H1 (cell line): ENCODE measurements around the gene LIPC. TPM values are rescaled to one million over a fixed set of nuclear protein-coding genes. Genes with fewer than 3 reads are reported as not detected.

Experiments
- CTCF ChIA-PET: fragments of 300-600 bp; sonication (Branson Sonifier 250); formaldehyde crosslinking; loops from one replicate; lab custom pipeline; 2021; ENCODE audit not compliant: partially characterized antibody; lab: Charles Lee
- POLR2A ChIA-PET: fragments of 300-600 bp; sonication (Branson Sonifier 250); formaldehyde crosslinking; loops from one replicate; lab custom pipeline; 2021; ENCODE audit warnings: inconsistent platforms; ENCODE audit not compliant: partially characterized antibody; lab: Charles Lee
- DNase-seq, 2 experiments: peaks; one replicate each; pipeline versions ENCODE4 v3.0.0 to v3.0.0-alpha.2; 2010 to 2022; ENCODE audit warnings: low spot score in 2 of 2, low read depth in 1 of 2, mixed read lengths in 1 of 2
- FAIRE-seq: peaks from 2 replicates; lab custom pipeline; 2011; peaks lifted over from hg19 to GRCh38; lab: Jason Lieb, UNC
- H2AFZ ChIP-seq: 2 replicates; pipeline ENCODE4 v1.8.1; 2012; ENCODE audit warnings: low read length, inconsistent platforms
- H2AK5ac ChIP-seq: 2 replicates; pipeline ENCODE4 v1.6.1; 2013; ENCODE audit warnings: low read depth, low read length
- H2BK120ac ChIP-seq: replicated peaks from 2 replicates; pipeline ENCODE3; 2013; ENCODE audit warnings: low read depth, low read length, inconsistent platforms
- H2BK12ac ChIP-seq: 2 replicates; pipeline ENCODE4 v1.6.1; 2013; ENCODE audit warnings: low read depth, low read length
- H2BK15ac ChIP-seq: 2 replicates; pipeline ENCODE4 v1.6.1; 2013; ENCODE audit warnings: low read length
- H2BK20ac ChIP-seq: 2 replicates; pipeline ENCODE4 v1.6.1; 2013; ENCODE audit warnings: low read length
- H2BK5ac ChIP-seq: 2 replicates; pipeline ENCODE4 v1.6.1; 2013; ENCODE audit warnings: low read depth, low read length
- H3K14ac ChIP-seq: 2 replicates; pipeline ENCODE4 v1.6.1; 2013; ENCODE audit warnings: inconsistent platforms; ENCODE audit not compliant: insufficient read length
- H3K18ac ChIP-seq: 2 replicates; pipeline ENCODE4 v1.6.1; 2013; ENCODE audit warnings: low read length; ENCODE audit errors: extremely low read depth
- H3K23ac ChIP-seq: 2 replicates; pipeline ENCODE4 v1.6.1; 2013; ENCODE audit warnings: inconsistent platforms; ENCODE audit not compliant: insufficient read length
- H3K23me2 ChIP-seq: 2 replicates; pipeline ENCODE4 v1.6.1; 2013; ENCODE audit warnings: low read depth, low read length
- H3K27ac ChIP-seq: 2 replicates; pipeline ENCODE4 v1.6.1; 2011; ENCODE audit warnings: low read depth, low read length, inconsistent platforms
- H3K27me3 ChIP-seq, 4 experiments: replicated peaks in 1 of 4; 1 replicate in 1 of 4; 2 replicates in 3 of 4; pipeline versions ENCODE4 v1.6.1 to v1.8.1; 2011 to 2013; ENCODE audit warnings: low read length in 3 of 4, mild to moderate bottlenecking in 3 of 4, inconsistent platforms in 2 of 4, mixed read lengths in 2 of 4, moderate library complexity in 1 of 4; ENCODE audit not compliant: control insufficient read depth in 3 of 4, insufficient read depth in 3 of 4; ENCODE audit errors: extremely low read depth in 1 of 4
- H3K36me3 ChIP-seq, 4 experiments: 2 replicates each; pipeline versions ENCODE4 v1.6.1 to v1.8.1; 2011 to 2013; ENCODE audit warnings: mild to moderate bottlenecking in 4 of 4, low read length in 3 of 4, moderate library complexity in 2 of 4, control low read depth in 1 of 4, inconsistent platforms in 1 of 4; ENCODE audit not compliant: insufficient read depth in 4 of 4, control insufficient read depth in 2 of 4
- H3K4ac ChIP-seq: replicated peaks from 2 replicates; pipeline ENCODE3; 2013; ENCODE audit warnings: low read length, low read depth, mixed read lengths, inconsistent platforms; ENCODE audit not compliant: insufficient read length
- H3K4me1 ChIP-seq, 4 experiments: replicated peaks in 1 of 4; 1 replicate in 1 of 4; 2 replicates in 3 of 4; pipeline versions ENCODE4 v1.6.1 to v1.8.1; 2011 to 2013; ENCODE audit warnings: low read length in 3 of 4, inconsistent platforms in 2 of 4, mixed read lengths in 1 of 4; ENCODE audit not compliant: insufficient read depth in 4 of 4, control insufficient read depth in 3 of 4
- H3K4me2 ChIP-seq, 2 experiments: 2 replicates each; pipeline versions ENCODE4 v1.6.1 to v1.8.1; 2011 to 2013; ENCODE audit warnings: low read depth in 2 of 2, low read length in 2 of 2, control low read depth in 1 of 2, inconsistent platforms in 1 of 2, mild to moderate bottlenecking in 1 of 2; ENCODE audit not compliant: insufficient read depth in 1 of 2
- H3K4me3 ChIP-seq, 4 experiments: fragments of 200-600, 300-600 bp in 1 of 4; sonication (generic), shearing (Covaris generic), sonication (Bioruptor Twin) in 1 of 4; 2 replicates each; pipeline versions ENCODE4 v1.5.1 to v1.8.1; 2011 to 2016; ENCODE audit warnings: low read length in 4 of 4, low read depth in 3 of 4, control low read depth in 2 of 4, inconsistent platforms in 2 of 4, mild to moderate bottlenecking in 2 of 4, mixed read lengths in 1 of 4, moderate library complexity in 1 of 4; ENCODE audit not compliant: insufficient read depth in 2 of 4; ENCODE audit errors: extremely low read depth in 1 of 4
- H3K56ac ChIP-seq: replicated peaks from 2 replicates; pipeline ENCODE3; 2013; ENCODE audit warnings: low read depth, mild to moderate bottlenecking, mixed read lengths, low read length, inconsistent platforms; ENCODE audit not compliant: insufficient read length
- H3K79me1 ChIP-seq: 2 replicates; pipeline ENCODE4 v1.6.1; 2013; ENCODE audit warnings: low read depth, low read length, control low read depth
- H3K79me2 ChIP-seq, 2 experiments: 2 replicates each; pipeline versions ENCODE4 v1.6.1 to v1.8.1; 2012 to 2013; ENCODE audit warnings: low read length in 2 of 2, mild to moderate bottlenecking in 2 of 2, inconsistent platforms in 1 of 2; ENCODE audit not compliant: insufficient read depth in 2 of 2, control insufficient read depth in 1 of 2
- H3K9ac ChIP-seq, 4 experiments: replicated peaks in 1 of 4; 1 replicate in 1 of 4; 2 replicates in 3 of 4; pipeline versions ENCODE4 v1.6.1 to v1.8.1; 2011 to 2013; ENCODE audit warnings: low read depth in 3 of 4, low read length in 3 of 4, control low read depth in 2 of 4, mild to moderate bottlenecking in 2 of 4, moderate library complexity in 2 of 4, inconsistent platforms in 1 of 4; ENCODE audit errors: extremely low read depth in 1 of 4
- H3K9me3 ChIP-seq, 2 experiments: 2 replicates each; pipeline versions ENCODE4 v1.6.1 to v1.8.1; 2012 to 2013; ENCODE audit warnings: mild to moderate bottlenecking in 2 of 2, moderate library complexity in 2 of 2, control low read depth in 1 of 2, inconsistent platforms in 1 of 2, low read depth in 1 of 2, low read length in 1 of 2, mixed read lengths in 1 of 2; ENCODE audit not compliant: insufficient read depth in 2 of 2
- H4K20me1 ChIP-seq, 2 experiments: replicated peaks in 1 of 2; 2 replicates each; pipeline versions ENCODE3 to v1.8.1; 2011 to 2013; ENCODE audit warnings: inconsistent platforms in 2 of 2, low read length in 2 of 2, mild to moderate bottlenecking in 1 of 2; ENCODE audit not compliant: insufficient read depth in 2 of 2, control insufficient read depth in 1 of 2
- H4K5ac ChIP-seq: 2 replicates; pipeline ENCODE4 v1.6.1; 2013; ENCODE audit warnings: low read length, low read depth, mixed read lengths, inconsistent platforms; ENCODE audit not compliant: insufficient read length
- H4K8ac ChIP-seq: 2 replicates; pipeline ENCODE4 v1.8.0; 2013; ENCODE audit warnings: mild to moderate bottlenecking, moderate library complexity, low read length, inconsistent platforms; ENCODE audit not compliant: insufficient read depth; ENCODE audit errors: extremely low read depth
- H4K91ac ChIP-seq: replicated peaks from 2 replicates; pipeline ENCODE3; 2013; ENCODE audit warnings: low read length, mixed read lengths, inconsistent platforms; ENCODE audit not compliant: insufficient read length
- CBX8 ChIP-seq: fragments of 300-800, 300-1000 bp; sonication (generic); IDR thresholded peaks from 2 replicates; pipeline ENCODE4 v1.7.1; 2016; ENCODE audit warnings: low read depth, low read length, borderline replicate concordance
- CTBP2 ChIP-seq: IDR thresholded peaks from 2 replicates; pipeline ENCODE4 v1.7.0; 2011; ENCODE audit warnings: borderline replicate concordance, mild to moderate bottlenecking, moderate library complexity, mixed read lengths, low read length; ENCODE audit not compliant: insufficient read depth, insufficient read length
- CTCF ChIP-seq, 3 experiments: IDR thresholded peaks; 1 replicate in 2 of 3; 2 replicates in 1 of 3; pipeline versions ENCODE4 v1.5.1 to v1.6.1; 2011; ENCODE audit warnings: low read length in 3 of 3, mild to moderate bottlenecking in 3 of 3, inconsistent platforms in 2 of 3, low read depth in 1 of 3, moderate library complexity in 1 of 3; ENCODE audit not compliant: insufficient read depth in 1 of 3; ENCODE audit errors: control extremely low read depth in 1 of 3
- JUN ChIP-seq: IDR thresholded peaks from 2 replicates; pipeline ENCODE4 v1.6.1; 2011; ENCODE audit warnings: low read depth, mild to moderate bottlenecking, improper control_type of control experiment, low read length
- KDM5A ChIP-seq: fragments of 200-600 bp; IDR thresholded peaks from 2 replicates; pipeline ENCODE4 v1.7.1; 2012; ENCODE audit warnings: mild to moderate bottlenecking, low read length, inconsistent platforms, mixed read lengths
- RAD21 ChIP-seq, 2 experiments: IDR thresholded peaks in 1 of 2; conservative IDR thresholded peaks in 1 of 2; 2 replicates each; pipeline ENCODE4 v1.6.1; 2011; ENCODE audit warnings: low read depth in 2 of 2, low read length in 2 of 2, improper control_type of control experiment in 1 of 2, inconsistent platforms in 1 of 2, mild to moderate bottlenecking in 1 of 2, moderate library complexity in 1 of 2
- RXRA ChIP-seq: IDR thresholded peaks from 2 replicates; pipeline ENCODE4 v1.6.1; 2011; ENCODE audit warnings: low read depth, mild to moderate bottlenecking, low read length, moderate library complexity; ENCODE audit not compliant: insufficient read depth
- SP1 ChIP-seq: IDR thresholded peaks from 2 replicates; pipeline ENCODE4 v1.6.1; 2011; ENCODE audit warnings: low read depth, low read length
- TAF7 ChIP-seq: optimal IDR thresholded peaks from 2 replicates; pipeline ENCODE3; 2011; ENCODE audit warnings: low read depth, mild to moderate bottlenecking, inconsistent platforms, low read length, moderate library complexity, borderline replicate concordance
- TBP ChIP-seq: IDR thresholded peaks from 2 replicates; pipeline ENCODE4 v1.6.1; 2011; ENCODE audit warnings: low read depth, low read length, improper control_type of control experiment
- WGBS, 2 experiments: shearing (Covaris generic) in 1 of 2; methylation state at CpG; one replicate each; pipeline versions ENCODE4 v1.1.6 to v1.1.7; 2013 to 2015; ENCODE audit warnings: low lambda C conversion rate in 2 of 2, mixed read lengths in 2 of 2, inconsistent platforms in 1 of 2, low coverage in 1 of 2, missing lambda C conversion rate in 1 of 2; ENCODE audit not compliant: insufficient replicate concordance in 2 of 2, insufficient coverage in 1 of 2, insufficient read length in 1 of 2; ENCODE audit errors: extremely low coverage in 1 of 2, missing lambda C conversion rate in 1 of 2; 5-methylcytosine and 5-hydroxymethylcytosine counted together
- polyA plus RNA-seq, 7 experiments: library from polyadenylated mRNA; depleted of rRNA in 3 of 7; stranded (reverse) in 5 of 7; unstranded in 2 of 7; fragments of >200 nt in 5 of 7; fragments of 200-250 nt in 2 of 7; gene quantifications; 1 replicate in 5 of 7; 2 replicates in 1 of 7; 4 replicates in 1 of 7; pipeline versions ENCODE4 v1.2.1 to v1.2.3, GENCODE V29; 2011 to 2013; ENCODE audit warnings: missing spikeins in 2 of 7, mixed read lengths in 2 of 7
- total RNA-seq: library from RNA; stranded (reverse); fragmentation: NEBNext Ultra II Directional; extraction: Animal tissue kit (Norgen Biotek cat#: 25700); gene quantifications from 2 replicates; pipeline ENCODE4 v1.2.1, GENCODE V29; 2021

Gene LIPC
- total and polyA plus RNA-seq, 2 of the 8 experiments (the other 6 are each of a cell fraction or from before 2014, with no cell fraction given), result not detected

GRCh38 chr15:58401276-58401675 is 30.5 kb upstream of the LIPC start:
- no peak for DNase-seq
- WGBS, 2 experiments, result 82% methylated on average over 6 of the region's 6 CpGs; no CpG with 5 or more reads in 1 of the 2 experiments
- Histone ChIP-seq H2BK120ac (no peak overlapping the region), H3K36me3 (no peaks in the 10 kb centered on the region; a peak in 1 of 8 replicates), H3K79me1 (no peaks in the 10 kb centered on the region), H3K18ac (no peak overlapping the region), H3K4ac (no peak overlapping the region), H3K23me2 (no peaks in the 10 kb centered on the region), H2AK5ac (no peak overlapping the region), H3K9me3 (no peaks in the 10 kb centered on the region), H4K91ac (no peak overlapping the region), H3K14ac (no peak overlapping the region), H3K23ac (no peak overlapping the region), H2BK15ac (no peak overlapping the region), H3K4me2 (no peak overlapping the region), H4K8ac (no peak overlapping the region), H4K5ac (no peak overlapping the region), H2BK20ac (no peak overlapping the region), H3K56ac (no peak overlapping the region), H3K79me2 (no peaks in the 10 kb centered on the region), H3K9ac (no peak overlapping the region), H3K4me3 (no peak overlapping the region), H2BK12ac (no peak overlapping the region), H3K27me3 (no peaks in the 10 kb centered on the region; a peak in 1 of 7 replicates), H2BK5ac (no peak overlapping the region), H4K20me1 (no peaks in the 10 kb centered on the region), H3K27ac (no peak overlapping the region), H2AFZ (no peak overlapping the region), H3K4me1 (no peaks in the 10 kb centered on the region)
- FAIRE-seq, result no peak
- ChIA-PET POLR2A (no interaction called here), CTCF (no interaction called here)
- no peak for TF ChIP-seq KDM5A
- no peak for TF ChIP-seq TAF7
- TF ChIP-seq TBP, result no peak
- TF ChIP-seq SP1, result no peak
- TF ChIP-seq CTBP2, result no peak
- no peak for TF ChIP-seq JUN
- TF ChIP-seq RAD21 (IDR thresholded peaks at IDR 0.05 in 1 of 2, conservative IDR thresholded peaks at IDR 0.05 in 1 of 2; ENCODE audit: low read depth in 2 of 2, low read length in 2 of 2), result no peak
- no peak for TF ChIP-seq RXRA
- TF ChIP-seq CBX8, result no peak
- no peak for TF ChIP-seq CTCF (IDR thresholded peaks at IDR 0.05; ENCODE audit: control extremely low read depth in 1 of 3, insufficient read depth in 1 of 3, low read depth in 1 of 3, low read length in 3 of 3)
